Activated CD4-positive, alpha-beta T cell treated with anti-CD3 and anti-CD28 coated beads, Interleukin-2, amount 10 ng/mL, durations not matched to agents 7 days and 5 days (primary cell): ENCODE results near the gene FBXO41. TPM values are rescaled to one million over a fixed set of nuclear protein-coding genes. Genes with fewer than 3 reads are reported as not detected.
A peak's percentile ranks its signal among the peaks of the same experiment; 100 is the strongest.

ENCODE experiments used
- CTCF ChIA-PET: fragments of 350-600 bp; sonication (Branson Sonifier 250); formaldehyde crosslinking; loops from one replicate; lab custom pipeline; 2021; ENCODE audit warnings: antibody characterized with exemption; lab: Charles Lee
- POLR2A ChIA-PET: fragments of 350-600 bp; sonication (Branson Sonifier 250); formaldehyde crosslinking; loops from one replicate; lab custom pipeline; 2021; ENCODE audit warnings: antibody characterized with exemption; lab: Charles Lee
- DNase-seq: peaks from one replicate; pipeline ENCODE4 v3.0.0-alpha.2; 2020
- H3K27ac Mint-ChIP-seq: one replicate; pipeline ENCODE4 v1.8.0; 2021; ENCODE audit warnings: mild to moderate bottlenecking, moderate library complexity, mixed read lengths
- H3K27me3 Mint-ChIP-seq: one replicate; pipeline ENCODE4 v1.8.0; 2021; ENCODE audit warnings: mixed read lengths
- H3K36me3 Mint-ChIP-seq: one replicate; pipeline ENCODE4 v1.8.0; 2021; ENCODE audit warnings: low read depth, mixed read lengths
- H3K4me1 Mint-ChIP-seq: one replicate; pipeline ENCODE4 v1.8.0; 2021; ENCODE audit warnings: mixed read lengths
- H3K4me3 Mint-ChIP-seq: one replicate; pipeline ENCODE4 v1.8.0; 2021; ENCODE audit warnings: mild to moderate bottlenecking, moderate library complexity, mixed read lengths
- H3K9me3 Mint-ChIP-seq: one replicate; pipeline ENCODE4 v1.8.0; 2021; ENCODE audit warnings: mixed read lengths
- total RNA-seq, 2 experiments: library from RNA; stranded (reverse); gene quantifications; one replicate each; pipeline ENCODE4 v1.2.3, GENCODE V29; 2021

Gene FBXO41
- total RNA-seq, 2 experiments from 2014 or later = 18.2 to 20.2 TPM

- POLR2A ChIA-PET = no interaction called here
- H3K27me3 Mint-ChIP-seq = peaks cover 80% of the 10 kb centered on the region
- H3K9me3 Mint-ChIP-seq = no peaks in the 10 kb centered on the region
- H3K36me3 Mint-ChIP-seq = no peaks in the 10 kb centered on the region
- H3K4me1 Mint-ChIP-seq = peaks cover 16% of the 10 kb centered on the region
- H3K27ac Mint-ChIP-seq = no peak overlapping the region
- no peak for DNase-seq
- H3K4me3 Mint-ChIP-seq = no peak overlapping the region
- CTCF ChIA-PET = interaction anchor here (1.0 kb wide), 1 partner anchor 11 kb away, joined by 3 read pairs; no protein-coding TSS in a partner anchor
Observed at GRCh38 chr2:73294239-73294638, 10.0 kb upstream of the FBXO41 start.

- ChIA-PET POLR2A (no interaction called here), CTCF (interaction anchor here (0.6 to 1.0 kb wide), 3 partner anchors 11 to 573 kb away, joined by 3 to 4 read pairs (median 3); no protein-coding TSS in a partner anchor)
- peaks cover 16% of the 10 kb centered on the region for H3K4me1 Mint-ChIP-seq
- H3K27me3 Mint-ChIP-seq = peaks cover 86% of the 10 kb centered on the region
- DNase-seq = peak; percentile 95
- H3K36me3 Mint-ChIP-seq = no peaks in the 10 kb centered on the region
- H3K9me3 Mint-ChIP-seq = no peaks in the 10 kb centered on the region
- no peak within 1 kb of the TSS for H3K27ac Mint-ChIP-seq
- peak within 1 kb of the TSS; percentile 70 for H3K4me3 Mint-ChIP-seq
Observed at GRCh38 chr2:73293534-73294171, 9.4 kb upstream of the FBXO41 start, which contains the start of gene EGR4. EGR4 (minus strand) TSS chr2:73293548; CDS start chr2:73293317, 231 bp downstream.

- Mint-ChIP-seq H3K27me3 (peaks cover 89% of the 10 kb centered on the region), H3K4me1 (peaks cover 16% of the 10 kb centered on the region), H3K27ac (no peak overlapping the region), H3K9me3 (no peaks in the 10 kb centered on the region), H3K4me3 (peak overlapping the region; percentile 70), H3K36me3 (no peaks in the 10 kb centered on the region)
- POLR2A ChIA-PET = no interaction called here
- CTCF ChIA-PET = interaction anchor here (0.6 to 1.2 kb wide), 4 partner anchors 12 to 572 kb away, joined by 3 to 4 read pairs (median 3); no protein-coding TSS in a partner anchor
- DNase-seq = no peak
Observed at GRCh38 chr2:73292906-73293533, 8.7 kb upstream of the FBXO41 start.

GRCh38 chr2:73292316-73292905 lies 8.1 kb upstream of the FBXO41 start:
- Mint-ChIP-seq H3K9me3 (no peaks in the 10 kb centered on the region), H3K36me3 (no peaks in the 10 kb centered on the region), H3K4me3 (peak overlapping the region; percentile 51), H3K27ac (no peak overlapping the region), H3K27me3 (peaks cover 87% of the 10 kb centered on the region), H3K4me1 (peaks cover 16% of the 10 kb centered on the region)
- ChIA-PET POLR2A (no interaction called here), CTCF (interaction anchor here (0.6 to 1.2 kb wide), 2 partner anchors 38 to 89 kb away, joined by 3 read pairs; no protein-coding TSS in a partner anchor)
- DNase-seq = no peak

- Mint-ChIP-seq H3K4me3 (no peak overlapping the region), H3K36me3 (no peaks in the 10 kb centered on the region), H3K27ac (no peak overlapping the region), H3K9me3 (no peaks in the 10 kb centered on the region), H3K4me1 (peaks cover 16% of the 10 kb centered on the region), H3K27me3 (peaks cover 85% of the 10 kb centered on the region)
- DNase-seq = no peak
- ChIA-PET CTCF (interaction anchor here (0.6 to 3.1 kb wide), 5 partner anchors 12 to 90 kb away, joined by 3 to 12 read pairs (median 3); no protein-coding TSS in a partner anchor), POLR2A (no interaction called here)
Observed at GRCh38 chr2:73291461-73292315, 7.4 kb upstream of the FBXO41 start.

GRCh38 chr2:73291093-73291460 lies 6.8 kb upstream of the FBXO41 start:
- ChIA-PET POLR2A (no interaction called here), CTCF (interaction anchor here (0.9 to 3.1 kb wide), 3 partner anchors 11 to 33 kb away, joined by 3 to 12 read pairs (median 3); no protein-coding TSS in a partner anchor)
- DNase-seq = peak; percentile 67
- Mint-ChIP-seq H3K27me3 (peaks cover 80% of the 10 kb centered on the region), H3K4me3 (peak overlapping the region; percentile 52), H3K27ac (no peak overlapping the region), H3K4me1 (peaks cover 16% of the 10 kb centered on the region), H3K9me3 (no peaks in the 10 kb centered on the region), H3K36me3 (no peaks in the 10 kb centered on the region)

- Mint-ChIP-seq H3K4me1 (peaks cover 21% of the 10 kb centered on the region), H3K36me3 (no peaks in the 10 kb centered on the region), H3K9me3 (no peaks in the 10 kb centered on the region), H3K27ac (no peak overlapping the region), H3K4me3 (no peak overlapping the region), H3K27me3 (peaks cover 72% of the 10 kb centered on the region)
- CTCF ChIA-PET = interaction anchor here (1.0 to 3.1 kb wide), 9 partner anchors 10 to 57 kb away, joined by 3 to 12 read pairs (median 3); partner anchors contain the start of gene PRADC1
- POLR2A ChIA-PET = no interaction called here
- peak; percentile 71 for DNase-seq
Observed at GRCh38 chr2:73290049-73290839, 6.0 kb upstream of the FBXO41 start.

- POLR2A ChIA-PET = no interaction called here
- H3K4me1 Mint-ChIP-seq = peaks cover 25% of the 10 kb centered on the region
- no peaks in the 10 kb centered on the region for H3K36me3 Mint-ChIP-seq
- CTCF ChIA-PET = interaction anchor here (1.1 to 3.1 kb wide), 5 partner anchors 9 to 56 kb away, joined by 3 to 12 read pairs (median 3); partner anchors contain the start of gene PRADC1
- H3K27ac Mint-ChIP-seq = no peak overlapping the region
- no peak for DNase-seq
- H3K9me3 Mint-ChIP-seq = no peaks in the 10 kb centered on the region
- H3K27me3 Mint-ChIP-seq = peaks cover 63% of the 10 kb centered on the region
- H3K4me3 Mint-ChIP-seq = no peak overlapping the region
Observed at GRCh38 chr2:73289304-73289703, 5.0 kb upstream of the FBXO41 start.

GRCh38 chr2:73286134-73286655 lies 1.9 kb upstream of the FBXO41 start:
- ChIA-PET POLR2A (no interaction called here), CTCF (interaction anchor here (0.7 kb wide), 1 partner anchor 109 kb away, joined by 5 read pairs; no protein-coding TSS in a partner anchor)
- H3K9me3 Mint-ChIP-seq = no peaks in the 10 kb centered on the region
- no peak for DNase-seq
- no peaks in the 10 kb centered on the region for H3K36me3 Mint-ChIP-seq
- H3K27ac Mint-ChIP-seq = no peak overlapping the region
- H3K4me1 Mint-ChIP-seq = peaks cover 22% of the 10 kb centered on the region
- H3K4me3 Mint-ChIP-seq = no peak overlapping the region
- H3K27me3 Mint-ChIP-seq = peaks cover 41% of the 10 kb centered on the region

- no peaks in the 10 kb centered on the region for H3K9me3 Mint-ChIP-seq
- CTCF ChIA-PET = interaction anchor here (1.3 kb wide), 1 partner anchor 17 kb away, joined by 4 read pairs; no protein-coding TSS in a partner anchor
- H3K27ac Mint-ChIP-seq = no peak overlapping the region
- peaks cover 31% of the 10 kb centered on the region for H3K27me3 Mint-ChIP-seq
- no peak for DNase-seq
- H3K4me1 Mint-ChIP-seq = peaks cover 20% of the 10 kb centered on the region
- peak overlapping the region; percentile 58 for H3K4me3 Mint-ChIP-seq
- POLR2A ChIA-PET = no interaction called here
- no peaks in the 10 kb centered on the region for H3K36me3 Mint-ChIP-seq
Observed at GRCh38 chr2:73285159-73285739, 971 bp upstream of the FBXO41 start.
